ENCODE data around the gene PLA2R1. TPM values are rescaled to one million over a fixed set of nuclear protein-coding genes. Genes with fewer than 3 reads are reported as not detected.
A peak's percentile ranks its signal among the peaks of the same experiment; 100 is the strongest.

PLA2R1 gene
- polyA plus RNA-seq, 2 of the 4 experiments (the other 2 are of a cell fraction), result 3.3 to 6.8 TPM

DNA sequence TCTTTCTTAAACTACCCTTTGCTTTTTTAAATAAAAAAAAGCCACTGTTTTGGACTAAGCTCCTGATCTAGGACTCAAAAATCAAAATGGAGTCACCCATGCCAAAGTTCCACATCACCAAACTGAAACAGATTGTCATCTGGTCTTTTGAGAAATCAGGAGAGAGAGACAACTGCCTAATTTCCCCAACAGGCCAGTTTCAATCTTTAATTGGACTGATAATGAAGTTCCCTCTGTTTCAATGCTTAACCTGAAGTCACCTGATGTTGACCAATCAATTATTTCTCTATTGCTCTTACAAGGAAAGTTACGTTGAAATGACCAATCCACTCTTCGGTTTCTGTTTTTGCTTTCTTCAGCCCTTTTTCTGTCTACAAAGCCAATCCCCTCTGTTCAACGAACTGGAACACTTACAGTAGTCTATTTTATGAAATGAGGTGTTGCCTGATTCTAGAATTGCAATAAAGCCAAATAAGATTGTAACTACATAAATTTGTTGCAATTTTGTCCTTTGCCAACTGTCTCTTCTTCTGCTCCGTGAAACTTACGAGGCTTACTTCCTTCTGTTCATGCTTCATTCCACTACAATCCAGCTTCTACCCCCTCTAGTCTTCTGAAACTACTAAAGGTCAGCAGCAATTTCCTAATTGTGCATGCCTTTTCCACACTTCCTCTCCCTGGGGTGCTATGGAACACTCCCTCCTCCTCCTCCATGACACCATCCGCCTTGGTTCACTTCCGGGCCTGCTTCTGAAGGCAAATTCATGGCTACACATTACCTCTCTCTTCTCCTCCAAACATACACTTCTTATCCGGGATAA is 169.2 kb downstream of the PLA2R1 start:
- ATAC-seq (no peak), DNase-seq (ENCODE audit: low read depth in 1 of 2, low spot score in 1 of 2) (no peak), FAIRE-seq (no peak)
- WGBS (ENCODE audit: missing lambda C conversion rate), result 86% methylated on average over 8 of the region's 8 CpGs
- H3K9me3 ChIP-seq, result no peaks in the 10 kb centered on the region
- no peak overlapping the region for H3K27ac ChIP-seq
- POLR2A ChIA-PET, result no interaction called here
- H3K4me1 ChIP-seq, result peaks cover 8% of the 10 kb centered on the region; the same call in 2 of the 3 replicates
- TF ChIP-seq NFE2L2 (conservative IDR thresholded peaks at IDR 0.05; ENCODE audit: low read length), result no peak
- TF ChIP-seq, protein P1, sequence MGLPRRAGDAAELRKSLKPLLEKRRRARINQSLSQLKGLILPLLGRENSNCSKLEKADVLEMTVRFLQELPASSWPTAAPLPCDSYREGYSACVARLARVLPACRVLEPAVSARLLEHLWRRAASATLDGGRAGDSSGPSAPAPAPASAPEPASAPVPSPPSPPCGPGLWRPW (IDR thresholded peaks at IDR 0.05), result no peak
- TF ChIP-seq, protein P2, sequence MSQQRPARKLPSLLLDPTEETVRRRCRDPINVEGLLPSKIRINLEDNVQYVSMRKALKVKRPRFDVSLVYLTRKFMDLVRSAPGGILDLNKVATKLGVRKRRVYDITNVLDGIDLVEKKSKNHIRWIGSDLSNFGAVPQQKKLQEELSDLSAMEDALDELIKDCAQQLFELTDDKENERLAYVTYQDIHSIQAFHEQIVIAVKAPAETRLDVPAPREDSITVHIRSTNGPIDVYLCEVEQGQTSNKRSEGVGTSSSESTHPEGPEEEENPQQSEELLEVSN (IDR thresholded peaks at IDR 0.05; ENCODE audit: borderline replicate concordance, low read depth), result no peak
- TF ChIP-seq RARB (CRISPR knock-in tag; IDR thresholded peaks at IDR 0.05), result no peak
- no peak for TF ChIP-seq GATA3 (IDR thresholded peaks at IDR 0.05; ENCODE audit: borderline replicate concordance)
- TF ChIP-seq RFX5 (IDR thresholded peaks at IDR 0.05), result no peak
- no peak overlapping the region for H3K4me3 ChIP-seq
- no peak overlapping the region for H3K4me2 ChIP-seq
- CTCF ChIA-PET, result interaction anchor here (0.9 kb wide), 1 partner anchor 368 kb away, joined by 3 read pairs; no protein-coding TSS in a partner anchor

DNA sequence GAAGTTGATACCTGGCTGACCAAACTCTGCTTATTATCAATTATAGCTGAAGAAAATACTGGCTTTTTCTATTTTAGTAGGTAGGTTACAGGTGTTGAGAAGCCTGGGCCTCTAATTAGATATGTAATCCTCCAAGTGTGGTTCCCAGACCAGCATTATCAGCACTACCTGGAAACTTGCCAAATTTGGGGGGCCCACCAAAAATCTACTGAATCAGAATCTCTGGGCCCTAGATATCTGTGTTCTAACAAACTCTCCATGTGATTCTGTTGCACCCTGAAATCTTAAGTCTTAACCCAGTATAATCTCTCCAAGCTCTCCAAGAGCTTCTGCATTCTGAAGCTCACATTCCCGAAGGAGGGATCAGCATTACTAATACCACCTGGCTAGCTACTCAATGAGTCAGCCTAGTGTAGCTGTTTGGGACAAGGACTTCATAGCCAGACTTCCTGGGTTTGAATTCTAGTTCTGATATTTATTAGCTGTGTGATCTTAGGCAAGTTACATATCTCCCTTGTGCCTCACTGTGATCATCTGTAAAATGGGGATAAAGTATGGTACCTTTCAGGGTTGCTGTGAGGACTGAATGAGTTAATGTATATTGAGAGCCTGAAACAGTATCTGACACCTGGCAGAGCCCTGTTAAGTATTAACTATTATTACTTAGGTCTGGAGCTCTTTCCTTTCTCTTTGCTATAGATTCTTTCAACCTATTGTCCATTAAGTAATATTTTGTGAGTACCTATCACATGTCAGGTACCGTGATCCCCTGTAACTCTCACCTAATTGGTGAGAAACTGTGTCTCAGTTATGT is 170.3 kb downstream of the PLA2R1 start:
- FAIRE-seq (no peak), DNase-seq (ENCODE audit: low read depth in 1 of 2, low spot score in 1 of 2) (peak; percentile 28 to 38), ATAC-seq (peak; percentile 74 to 85; a peak in 4 of 6 replicates)
- H3K4me1 ChIP-seq, result peaks cover 8% of the 10 kb centered on the region; the same call in 2 of the 3 replicates
- POLR2A ChIA-PET, result no interaction called here
- H3K9me3 ChIP-seq, result no peaks in the 10 kb centered on the region
- H3K4me2 ChIP-seq, result no peak overlapping the region; the same call in 2 of the 3 replicates
- no peak for TF ChIP-seq EHF (CRISPR knock-in tag; IDR thresholded peaks at IDR 0.05)
- TF ChIP-seq FOSL2 (IDR thresholded peaks at IDR 0.05), result no peak
- no peak for TF ChIP-seq FOSL2 (CRISPR knock-in tag; IDR thresholded peaks at IDR 0.05)
- TF ChIP-seq, protein P3, sequence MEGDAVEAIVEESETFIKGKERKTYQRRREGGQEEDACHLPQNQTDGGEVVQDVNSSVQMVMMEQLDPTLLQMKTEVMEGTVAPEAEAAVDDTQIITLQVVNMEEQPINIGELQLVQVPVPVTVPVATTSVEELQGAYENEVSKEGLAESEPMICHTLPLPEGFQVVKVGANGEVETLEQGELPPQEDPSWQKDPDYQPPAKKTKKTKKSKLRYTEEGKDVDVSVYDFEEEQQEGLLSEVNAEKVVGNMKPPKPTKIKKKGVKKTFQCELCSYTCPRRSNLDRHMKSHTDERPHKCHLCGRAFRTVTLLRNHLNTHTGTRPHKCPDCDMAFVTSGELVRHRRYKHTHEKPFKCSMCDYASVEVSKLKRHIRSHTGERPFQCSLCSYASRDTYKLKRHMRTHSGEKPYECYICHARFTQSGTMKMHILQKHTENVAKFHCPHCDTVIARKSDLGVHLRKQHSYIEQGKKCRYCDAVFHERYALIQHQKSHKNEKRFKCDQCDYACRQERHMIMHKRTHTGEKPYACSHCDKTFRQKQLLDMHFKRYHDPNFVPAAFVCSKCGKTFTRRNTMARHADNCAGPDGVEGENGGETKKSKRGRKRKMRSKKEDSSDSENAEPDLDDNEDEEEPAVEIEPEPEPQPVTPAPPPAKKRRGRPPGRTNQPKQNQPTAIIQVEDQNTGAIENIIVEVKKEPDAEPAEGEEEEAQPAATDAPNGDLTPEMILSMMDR (IDR thresholded peaks at IDR 0.05), result no peak
- TF ChIP-seq CEBPB (IDR thresholded peaks at IDR 0.05), result no peak
- TF ChIP-seq TP53 (CRISPR knock-in tag; IDR thresholded peaks at IDR 0.05), result no peak
- TF ChIP-seq CHD4 (IDR thresholded peaks at IDR 0.05; ENCODE audit: borderline replicate concordance), result no peak
- H3K4me3 ChIP-seq, result no peak overlapping the region
- no peak overlapping the region for H3K27ac ChIP-seq
- CTCF ChIA-PET, result interaction anchor here (0.9 kb wide), 1 partner anchor 367 kb away, joined by 3 read pairs; no protein-coding TSS in a partner anchor
- WGBS (ENCODE audit: missing lambda C conversion rate), result 36% methylated on average over 2 of the region's 2 CpGs

DNA sequence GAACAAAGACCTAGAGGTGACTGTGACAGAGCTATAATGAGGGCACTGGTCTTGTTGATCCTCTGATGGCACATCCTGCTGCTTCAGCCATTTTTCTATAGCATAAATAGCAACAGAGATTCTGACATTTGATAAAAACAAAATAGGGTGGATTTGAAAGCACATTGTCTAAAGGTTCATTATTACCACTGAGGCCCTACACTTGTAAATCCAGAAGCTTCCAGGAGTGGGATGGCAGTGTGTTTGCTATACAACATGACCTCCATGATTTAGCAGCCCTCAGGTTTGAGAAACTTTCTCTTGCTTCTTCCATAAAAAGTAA is 171.2 kb downstream of the PLA2R1 start:
- ChIA-PET POLR2A (no interaction called here), CTCF (interaction anchor here (0.6 kb wide), 1 partner anchor 292 kb away, joined by 6 read pairs; no protein-coding TSS in a partner anchor)
- H3K4me2 ChIP-seq, result no peak overlapping the region
- no peak for ATAC-seq
- no peak overlapping the region for H3K4me3 ChIP-seq
- DNase-seq (ENCODE audit: low read depth in 1 of 2, low spot score in 1 of 2), result no peak
- peaks cover 8% of the 10 kb centered on the region; the same call in 2 of the 3 replicates for H3K4me1 ChIP-seq
- FAIRE-seq, result no peak
- TF ChIP-seq ZC3H11A (IDR thresholded peaks at IDR 0.05) (no peak), FOSL2 (IDR thresholded peaks at IDR 0.05) (no peak), FOSL2 (CRISPR knock-in tag; IDR thresholded peaks at IDR 0.05) (no peak), EHF (CRISPR knock-in tag; IDR thresholded peaks at IDR 0.05) (no peak), RCOR1 (IDR thresholded peaks at IDR 0.05; ENCODE audit: low read depth, low read length) (no peak)
- H3K9me3 ChIP-seq, result no peaks in the 10 kb centered on the region
- no peak overlapping the region for H3K27ac ChIP-seq

Measured in A549 (cell line).